ENCODE results near the gene PER2.

The PER2 gene

DNA sequence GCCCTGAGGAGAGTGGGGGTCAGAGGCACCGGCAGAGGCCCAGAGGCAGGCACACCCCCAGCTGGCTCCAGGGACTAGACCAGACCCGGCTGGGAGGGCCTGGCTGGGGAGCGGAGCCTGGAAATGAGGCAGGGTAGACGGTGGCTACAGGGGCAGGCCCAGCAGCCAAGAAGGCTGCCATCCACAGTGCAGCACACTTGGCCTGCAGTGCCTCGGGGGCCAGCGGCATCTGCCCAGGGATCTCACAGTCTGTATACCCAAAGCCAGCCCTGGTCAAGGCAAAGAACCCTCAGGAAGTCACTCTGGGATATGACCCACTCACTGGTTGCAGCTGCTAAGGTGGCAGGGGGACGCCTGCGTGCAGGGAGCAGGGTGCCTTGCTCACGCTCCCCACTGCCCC lies 17.8 kb downstream of the PER2 start:
- TF ChIP-seq CTCF (IDR thresholded peaks at IDR 0.05; ENCODE audit: control extremely low read depth, extremely low read depth, low read depth, missing control alignments): no peak
- no peak for DNase-seq (ENCODE audit: extremely low spot score)
- ChIA-PET POLR2A (no interaction called here), CTCF (interaction anchor here (1.1 kb wide), 1 partner anchor 12 kb away, joined by 3 read pairs; no protein-coding TSS in a partner anchor)

DNA sequence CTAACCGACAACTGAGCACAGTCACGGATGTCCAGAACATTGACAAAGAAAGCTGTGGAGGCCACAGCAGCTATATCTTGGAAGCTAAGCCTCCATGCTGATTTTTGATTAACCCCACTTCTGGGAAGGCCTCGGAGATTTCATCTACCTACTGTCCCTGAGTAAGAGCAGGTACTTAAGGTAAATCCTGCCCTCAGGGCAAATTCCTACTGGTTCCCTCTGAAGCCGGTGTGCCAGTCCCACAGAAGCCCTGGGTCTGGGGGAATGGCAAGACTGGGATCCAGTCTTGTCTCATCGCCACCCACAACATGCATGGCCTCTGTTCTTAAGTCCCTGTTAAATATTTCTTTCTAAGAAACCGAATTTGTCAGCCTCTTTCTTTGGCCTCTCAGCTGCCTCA lies 18.7 kb downstream of the PER2 start:
- DNase-seq (ENCODE audit: extremely low spot score): no peak
- POLR2A ChIA-PET: no interaction called here
- TF ChIP-seq CTCF (IDR thresholded peaks at IDR 0.05; ENCODE audit: control extremely low read depth, extremely low read depth, low read depth, missing control alignments): no peak
- CTCF ChIA-PET: interaction anchor here (1.1 kb wide), 1 partner anchor 13 kb away, joined by 3 read pairs; no protein-coding TSS in a partner anchor

DNA sequence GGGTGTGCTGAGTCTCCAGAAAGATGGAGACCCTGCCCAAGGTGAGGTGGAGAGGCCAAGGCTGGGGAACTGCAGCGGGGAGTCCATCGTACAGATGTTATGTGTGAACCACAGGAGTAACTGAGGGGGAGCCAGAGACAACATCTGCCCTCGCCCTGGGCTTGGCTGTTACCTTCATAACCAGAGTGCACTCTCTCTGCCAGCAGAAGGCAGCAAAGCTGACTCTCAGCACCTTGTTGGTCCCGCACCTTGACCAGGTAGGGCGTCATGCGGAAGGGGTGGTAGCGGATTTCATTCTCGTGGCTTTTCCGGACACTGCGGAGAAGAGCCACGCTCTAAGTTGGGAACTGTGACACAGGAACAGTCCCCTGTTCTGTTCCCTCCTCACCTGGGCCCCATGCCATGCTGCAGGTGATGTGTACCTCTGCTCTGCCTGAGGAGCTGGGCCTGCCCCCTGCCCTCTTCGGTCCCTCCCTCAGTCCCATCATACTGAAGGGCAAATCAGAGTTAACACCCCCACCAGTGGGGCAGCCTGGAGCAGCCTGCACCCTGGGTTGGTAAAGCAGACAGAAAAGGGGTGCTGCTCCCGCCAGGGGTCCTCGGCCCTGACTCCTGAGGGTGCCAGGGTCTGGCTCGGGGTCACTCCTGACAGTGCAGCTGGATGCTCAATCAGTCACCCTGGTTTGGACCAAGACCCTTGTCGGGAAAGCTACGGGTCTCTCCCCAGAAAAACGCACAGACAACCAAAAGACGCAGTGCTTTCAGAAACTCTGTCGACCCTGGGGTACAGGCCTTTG lies 20.3 kb downstream of the PER2 start:
- no peak for TF ChIP-seq CTCF (IDR thresholded peaks at IDR 0.05; ENCODE audit: control extremely low read depth, extremely low read depth, low read depth, missing control alignments)
- CTCF ChIA-PET: no interaction called here

GRCh38 chr2:238267341-238267710 lies 21.1 kb downstream of the PER2 start:
- no peak for DNase-seq (ENCODE audit: extremely low spot score)
- ChIA-PET CTCF (interaction anchor here (1.2 kb wide), 1 partner anchor 755 kb away, joined by 3 read pairs; no protein-coding TSS in a partner anchor), POLR2A (no interaction called here)
- no peak for TF ChIP-seq CTCF (IDR thresholded peaks at IDR 0.05; ENCODE audit: control extremely low read depth, extremely low read depth, low read depth, missing control alignments)

More for the DNA sequence above, 20.3 kb downstream of the PER2 start:
- POLR2A ChIA-PET: no interaction called here
- no peak for DNase-seq (ENCODE audit: extremely low spot score)

DNA sequence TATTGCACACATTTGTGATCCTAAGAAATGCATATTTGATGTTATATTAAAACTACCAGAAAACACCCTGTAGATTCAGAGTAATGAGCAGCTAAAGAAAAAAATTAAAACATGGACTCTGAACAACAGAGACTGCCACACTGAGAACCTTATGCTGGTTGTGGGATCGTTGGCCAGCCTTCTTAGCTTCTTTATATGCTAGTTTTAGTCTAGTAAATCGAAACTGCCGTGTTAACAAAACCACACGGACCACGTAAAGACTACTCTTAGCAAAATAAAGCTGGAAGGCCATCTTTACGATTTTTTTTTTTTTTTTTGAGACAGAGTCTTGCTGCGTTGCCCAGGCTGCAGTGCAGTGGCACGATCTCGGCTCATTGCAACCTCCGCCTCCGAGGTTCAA lies 22.8 kb downstream of the PER2 start:
- CTCF ChIA-PET: interaction anchor here (1.1 to 6.3 kb wide), 7 partner anchors 10 to 106 kb away, joined by 3 to 56 read pairs (median 4); no protein-coding TSS in a partner anchor
- POLR2A ChIA-PET: no interaction called here

DNA sequence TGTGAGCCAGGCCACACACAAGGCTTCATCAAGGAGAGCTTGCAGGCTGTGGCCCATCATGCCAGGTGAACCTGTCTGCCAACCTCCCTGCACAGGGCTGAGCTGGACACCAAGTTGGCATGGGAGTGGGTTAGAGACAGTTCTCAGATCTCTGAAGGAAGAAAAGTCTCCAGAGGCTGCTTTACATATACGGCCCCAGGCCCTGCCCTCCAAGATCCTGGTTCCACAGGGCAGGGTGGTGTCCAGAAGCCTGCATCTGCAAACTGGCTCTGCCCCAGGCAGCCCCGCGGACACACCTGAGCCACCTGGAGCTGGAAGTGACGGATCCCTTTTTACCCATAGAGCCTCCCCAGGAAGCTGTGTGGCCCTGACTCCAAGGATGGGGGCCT lies 24.3 kb downstream of the PER2 start:
- no peak for TF ChIP-seq CTCF (IDR thresholded peaks at IDR 0.05; ENCODE audit: control extremely low read depth, extremely low read depth, low read depth, missing control alignments)
- POLR2A ChIA-PET: no interaction called here

More for the DNA sequence above, 22.8 kb downstream of the PER2 start:
- no peak for TF ChIP-seq CTCF (IDR thresholded peaks at IDR 0.05; ENCODE audit: control extremely low read depth, extremely low read depth, low read depth, missing control alignments)
- DNase-seq (ENCODE audit: extremely low spot score): no peak

More for the DNA sequence above, 24.3 kb downstream of the PER2 start:
- no peak for DNase-seq (ENCODE audit: extremely low spot score)
- CTCF ChIA-PET: interaction anchor here (1.0 to 6.3 kb wide), 21 partner anchors 10 to 751 kb away, joined by 3 to 56 read pairs (median 4); no protein-coding TSS in a partner anchor

All from GM10248 (cell line).